Measurements from ENCODE around the gene CARM1. TPM values are rescaled to one million over a fixed set of nuclear protein-coding genes. Genes with fewer than 3 reads are reported as not detected.

The CARM1 gene
- total and polyA plus RNA-seq, 2 donors (not counting 1 experiment from before 2014, with no cell fraction given) = 24.8 to 41.9 TPM

GRCh38 chr19:10913716-10914340 is 42.5 kb downstream of the CARM1 start:
- no peaks in the 10 kb centered on the region for H3K9me3 ChIP-seq (ENCODE audit: control insufficient read depth, insufficient read depth, low read depth, low read length)
- TF ChIP-seq CTCF (conservative IDR thresholded peaks at IDR 0.05 in 1 of 2, IDR thresholded peaks at IDR 0.05 in 1 of 2; ENCODE audit: low read depth in 1 of 2, low read length in 2 of 2) = no peak
- peaks cover 18% of the 10 kb centered on the region for H3K36me3 ChIP-seq (ENCODE audit: control insufficient read depth, insufficient read depth, low read length)
- DNase-seq (ENCODE audit: low read depth in 2 of 2) = no peak
- no peak overlapping the region for H3K27ac ChIP-seq (ENCODE audit: insufficient read depth, low read length)
- H3K27me3 ChIP-seq (ENCODE audit: control insufficient read depth, insufficient read depth, low read length) = no peaks in the 10 kb centered on the region
- no peaks in the 10 kb centered on the region for H4K20me1 ChIP-seq (ENCODE audit: control insufficient read depth, extremely low read depth, insufficient read depth, low read length)
- H3K4me2 ChIP-seq (ENCODE audit: extremely low read depth, insufficient read depth, low read length) = no peak overlapping the region
- H3K9ac ChIP-seq (ENCODE audit: insufficient read depth, low read length) = no peak overlapping the region
- no peak overlapping the region for H3K4me3 ChIP-seq (replicated peaks in 1 of 4; ENCODE audit: control extremely low read depth in 1 of 4, insufficient read depth in 1 of 4, low read depth in 3 of 4, low read length in 4 of 4)
- H3K79me2 ChIP-seq (ENCODE audit: control insufficient read depth, insufficient read depth, low read length) = no peaks in the 10 kb centered on the region
- peaks cover 13% of the 10 kb centered on the region for H3K4me1 ChIP-seq (ENCODE audit: control insufficient read depth, extremely low read depth, insufficient read depth, low read length)
- no peak overlapping the region for H2AFZ ChIP-seq (ENCODE audit: low read length)

GRCh38 chr19:10915130-10916091 is 44.1 kb downstream of the CARM1 start:
- DNase-seq (ENCODE audit: low read depth in 2 of 2) = peak; percentile 81 to 89
- Histone ChIP-seq H3K27me3 (ENCODE audit: control insufficient read depth, insufficient read depth, low read length) (no peaks in the 10 kb centered on the region), H3K36me3 (ENCODE audit: control insufficient read depth, insufficient read depth, low read length) (peaks cover 17% of the 10 kb centered on the region), H3K4me3 (replicated peaks in 1 of 4; ENCODE audit: control extremely low read depth in 1 of 4, insufficient read depth in 1 of 4, low read depth in 3 of 4, low read length in 4 of 4) (no peak overlapping the region), H4K20me1 (ENCODE audit: control insufficient read depth, extremely low read depth, insufficient read depth, low read length) (no peaks in the 10 kb centered on the region), H3K9ac (ENCODE audit: insufficient read depth, low read length) (peak overlapping the region; percentile 13), H3K9me3 (ENCODE audit: control insufficient read depth, insufficient read depth, low read depth, low read length) (no peaks in the 10 kb centered on the region), H3K4me2 (ENCODE audit: extremely low read depth, insufficient read depth, low read length) (peak overlapping the region; percentile 72), H3K79me2 (ENCODE audit: control insufficient read depth, insufficient read depth, low read length) (no peaks in the 10 kb centered on the region), H3K4me1 (ENCODE audit: control insufficient read depth, extremely low read depth, insufficient read depth, low read length) (peaks cover 13% of the 10 kb centered on the region), H2AFZ (ENCODE audit: low read length) (no peak overlapping the region), H3K27ac (ENCODE audit: insufficient read depth, low read length) (peak overlapping the region; percentile 39)
- TF ChIP-seq CTCF (conservative IDR thresholded peaks at IDR 0.05 in 1 of 2, IDR thresholded peaks at IDR 0.05 in 1 of 2; ENCODE audit: low read depth in 1 of 2, low read length in 2 of 2) = peak; percentile 25 to 30
- TF ChIP-seq EZH2 (IDR thresholded peaks at IDR 0.05; ENCODE audit: low read length, missing control alignments) = no peak

GRCh38 chr19:10916602-10917001 is 45.2 kb downstream of the CARM1 start:
- no peaks in the 10 kb centered on the region for H3K9me3 ChIP-seq (ENCODE audit: control insufficient read depth, insufficient read depth, low read depth, low read length)
- peaks cover 22% of the 10 kb centered on the region for H3K36me3 ChIP-seq (ENCODE audit: control insufficient read depth, insufficient read depth, low read length)
- H3K4me2 ChIP-seq (ENCODE audit: extremely low read depth, insufficient read depth, low read length) = no peak overlapping the region
- H3K27ac ChIP-seq (ENCODE audit: insufficient read depth, low read length) = no peak overlapping the region
- DNase-seq (ENCODE audit: low read depth in 2 of 2) = no peak
- no peaks in the 10 kb centered on the region for H3K79me2 ChIP-seq (ENCODE audit: control insufficient read depth, insufficient read depth, low read length)
- TF ChIP-seq EZH2 (IDR thresholded peaks at IDR 0.05; ENCODE audit: low read length, missing control alignments) (no peak), CTCF (conservative IDR thresholded peaks at IDR 0.05 in 1 of 2, IDR thresholded peaks at IDR 0.05 in 1 of 2; ENCODE audit: low read depth in 1 of 2, low read length in 2 of 2) (no peak)
- peaks cover 13% of the 10 kb centered on the region for H3K4me1 ChIP-seq (ENCODE audit: control insufficient read depth, extremely low read depth, insufficient read depth, low read length)
- H3K27me3 ChIP-seq (ENCODE audit: control insufficient read depth, insufficient read depth, low read length) = no peaks in the 10 kb centered on the region
- H4K20me1 ChIP-seq (ENCODE audit: control insufficient read depth, extremely low read depth, insufficient read depth, low read length) = no peaks in the 10 kb centered on the region
- no peak overlapping the region for H3K4me3 ChIP-seq (replicated peaks in 1 of 4; ENCODE audit: control extremely low read depth in 1 of 4, insufficient read depth in 1 of 4, low read depth in 3 of 4, low read length in 4 of 4)
- H3K9ac ChIP-seq (ENCODE audit: insufficient read depth, low read length) = no peak overlapping the region
- no peak overlapping the region for H2AFZ ChIP-seq (ENCODE audit: low read length)
